ENCODE measurements around the gene PID1.
"Not testable (repeated sequence)": the region's sequence is repeated elsewhere in the genome, so short reads cannot be mapped to it uniquely, and the experiment has no call there.

The PID1 gene

GRCh38 chr2:229083606-229084340 lies 187.3 kb downstream of the PID1 start:
- Mint-ChIP-seq H3K4me3 (no peak overlapping the region), H3K4me1 (no peaks in the 10 kb centered on the region), H3K9me3 (no peaks in the 10 kb centered on the region), H3K27ac (no peak overlapping the region), H3K27me3 (no peaks in the 10 kb centered on the region), H3K36me3 (no peaks in the 10 kb centered on the region)
- no peak for ATAC-seq

- no peaks in the 10 kb centered on the region for H3K27me3 Mint-ChIP-seq
- ATAC-seq, result no peak
- H3K4me1 Mint-ChIP-seq, result no peaks in the 10 kb centered on the region
- H3K4me3 Mint-ChIP-seq, result no peak overlapping the region
- no peak overlapping the region for H3K27ac Mint-ChIP-seq
- H3K36me3 Mint-ChIP-seq, result no peaks in the 10 kb centered on the region
- no peaks in the 10 kb centered on the region for H3K9me3 Mint-ChIP-seq
Measured at GRCh38 chr2:229081411-229081810, 189.7 kb downstream of the PID1 start.

GRCh38 chr2:229080172-229080571 lies 190.9 kb downstream of the PID1 start:
- H3K27me3 Mint-ChIP-seq, result no peaks in the 10 kb centered on the region

DNA sequence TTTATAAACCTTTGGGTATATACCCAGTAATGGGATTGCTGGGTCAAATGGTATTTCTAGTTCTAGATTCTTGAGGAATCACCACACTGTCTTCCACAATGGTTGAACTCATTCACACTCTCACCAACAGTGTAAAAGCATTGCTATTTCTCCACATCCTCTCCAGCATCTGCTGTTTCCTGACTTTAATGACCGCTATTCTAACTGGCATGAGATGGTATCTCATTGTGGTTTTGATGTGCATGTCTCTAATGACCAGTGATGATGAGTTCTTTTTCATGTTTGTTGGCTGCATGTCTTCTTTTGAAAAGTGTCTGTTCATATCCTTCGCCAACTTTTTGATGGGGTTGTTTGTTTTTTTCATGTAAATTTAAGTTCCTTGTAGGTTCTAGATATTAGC lies 194.2 kb downstream of the PID1 start:
- H3K36me3 Mint-ChIP-seq, H3K27ac Mint-ChIP-seq, H3K27me3 Mint-ChIP-seq, H3K4me1 Mint-ChIP-seq, H3K4me3 Mint-ChIP-seq, ATAC-seq: not testable (repeated sequence)
- peaks cover 11% of the 10 kb centered on the region for H3K9me3 Mint-ChIP-seq

More at GRCh38 chr2:229080172-229080571, 190.9 kb downstream of the PID1 start:
- no peaks in the 10 kb centered on the region for H3K4me1 Mint-ChIP-seq
- no peak for ATAC-seq
- H3K27ac Mint-ChIP-seq, result no peak overlapping the region
- no peaks in the 10 kb centered on the region for H3K36me3 Mint-ChIP-seq
- H3K9me3 Mint-ChIP-seq, result peaks cover 8% of the 10 kb centered on the region
- H3K4me3 Mint-ChIP-seq, result no peak overlapping the region

- Mint-ChIP-seq H3K4me3 (no peak overlapping the region), H3K27me3 (no peaks in the 10 kb centered on the region), H3K4me1 (no peaks in the 10 kb centered on the region), H3K36me3 (no peaks in the 10 kb centered on the region), H3K27ac (no peak overlapping the region), H3K9me3 (peaks cover 11% of the 10 kb centered on the region)
- no peak for ATAC-seq
Measured at GRCh38 chr2:229073935-229074334, 197.2 kb downstream of the PID1 start.

- Mint-ChIP-seq H3K9me3 (peaks cover 11% of the 10 kb centered on the region), H3K27me3 (no peaks in the 10 kb centered on the region), H3K4me3 (no peak overlapping the region), H3K27ac (no peak overlapping the region), H3K4me1 (no peaks in the 10 kb centered on the region), H3K36me3 (no peaks in the 10 kb centered on the region)
- no peak for ATAC-seq
Measured at GRCh38 chr2:229071292-229071976, 199.7 kb downstream of the PID1 start.

GRCh38 chr2:229066121-229066715 lies 204.9 kb downstream of the PID1 start:
- no peaks in the 10 kb centered on the region for H3K36me3 Mint-ChIP-seq
- H3K27me3 Mint-ChIP-seq, result no peaks in the 10 kb centered on the region
- no peaks in the 10 kb centered on the region for H3K9me3 Mint-ChIP-seq
- no peak for ATAC-seq
- H3K4me3 Mint-ChIP-seq, result no peak overlapping the region
- H3K4me1 Mint-ChIP-seq, result no peaks in the 10 kb centered on the region
- H3K27ac Mint-ChIP-seq, result no peak overlapping the region

GRCh38 chr2:229064749-229065148 lies 206.3 kb downstream of the PID1 start:
- Mint-ChIP-seq H3K4me3 (no peak overlapping the region), H3K27ac (no peak overlapping the region), H3K27me3 (no peaks in the 10 kb centered on the region), H3K4me1 (no peaks in the 10 kb centered on the region), H3K9me3 (peaks cover 3% of the 10 kb centered on the region), H3K36me3 (no peaks in the 10 kb centered on the region)
- ATAC-seq, result no peak

GRCh38 chr2:229060147-229060546 lies 210.9 kb downstream of the PID1 start:
- ATAC-seq, result no peak
- H3K9me3 Mint-ChIP-seq, result peaks cover 3% of the 10 kb centered on the region
- H3K27me3 Mint-ChIP-seq, result no peaks in the 10 kb centered on the region
- no peaks in the 10 kb centered on the region for H3K4me1 Mint-ChIP-seq
- H3K4me3 Mint-ChIP-seq, result no peak overlapping the region
- H3K27ac Mint-ChIP-seq, result no peak overlapping the region
- H3K36me3 Mint-ChIP-seq, result no peaks in the 10 kb centered on the region

DNA sequence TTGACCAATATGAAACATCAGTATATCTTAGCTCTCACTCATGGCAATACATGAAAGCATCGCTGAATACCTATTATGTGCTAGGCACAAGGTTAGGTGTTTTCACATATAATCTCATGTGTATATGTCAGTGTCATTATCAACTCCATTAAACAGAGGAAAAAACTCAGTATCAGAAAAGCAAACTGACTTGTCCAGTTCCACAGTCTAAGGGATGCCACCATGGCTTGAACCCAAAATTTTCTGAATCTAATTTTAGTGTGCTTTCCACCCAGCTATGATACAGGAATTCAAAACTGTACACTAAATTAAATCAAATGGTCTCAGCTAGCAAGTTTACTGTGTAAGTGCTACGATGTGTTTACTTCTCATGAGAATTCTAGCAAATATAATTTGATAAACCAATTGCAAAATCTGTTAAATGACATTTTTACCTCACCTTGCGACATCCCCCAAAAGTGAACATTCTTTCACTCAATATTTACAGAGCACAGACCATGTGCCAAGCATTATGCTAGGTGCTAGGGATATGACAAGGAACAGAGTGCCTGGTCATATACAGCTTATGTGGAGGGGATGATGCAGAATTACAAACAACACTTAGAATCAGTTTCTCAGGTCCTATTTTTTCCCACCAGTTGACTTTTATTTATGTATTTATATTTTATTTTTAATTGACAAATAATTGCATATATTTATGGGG lies 211.6 kb downstream of the PID1 start:
- Mint-ChIP-seq H3K36me3 (no peaks in the 10 kb centered on the region), H3K27ac (no peak overlapping the region), H3K4me1 (no peaks in the 10 kb centered on the region), H3K9me3 (peaks cover 3% of the 10 kb centered on the region), H3K4me3 (no peak overlapping the region), H3K27me3 (no peaks in the 10 kb centered on the region)
- no peak for ATAC-seq

GRCh38 chr2:229057976-229058553 lies 213.0 kb downstream of the PID1 start:
- no peak for ATAC-seq
- no peaks in the 10 kb centered on the region for H3K36me3 Mint-ChIP-seq
- no peak overlapping the region for H3K27ac Mint-ChIP-seq
- no peaks in the 10 kb centered on the region for H3K27me3 Mint-ChIP-seq
- peaks cover 3% of the 10 kb centered on the region for H3K9me3 Mint-ChIP-seq
- H3K4me1 Mint-ChIP-seq, result no peaks in the 10 kb centered on the region
- no peak overlapping the region for H3K4me3 Mint-ChIP-seq

GRCh38 chr2:229054311-229054710 lies 216.8 kb downstream of the PID1 start:
- Mint-ChIP-seq H3K36me3 (no peaks in the 10 kb centered on the region), H3K4me1 (no peaks in the 10 kb centered on the region), H3K27me3 (no peaks in the 10 kb centered on the region), H3K9me3 (no peaks in the 10 kb centered on the region), H3K27ac (no peak overlapping the region), H3K4me3 (no peak overlapping the region)
- no peak for ATAC-seq

DNA sequence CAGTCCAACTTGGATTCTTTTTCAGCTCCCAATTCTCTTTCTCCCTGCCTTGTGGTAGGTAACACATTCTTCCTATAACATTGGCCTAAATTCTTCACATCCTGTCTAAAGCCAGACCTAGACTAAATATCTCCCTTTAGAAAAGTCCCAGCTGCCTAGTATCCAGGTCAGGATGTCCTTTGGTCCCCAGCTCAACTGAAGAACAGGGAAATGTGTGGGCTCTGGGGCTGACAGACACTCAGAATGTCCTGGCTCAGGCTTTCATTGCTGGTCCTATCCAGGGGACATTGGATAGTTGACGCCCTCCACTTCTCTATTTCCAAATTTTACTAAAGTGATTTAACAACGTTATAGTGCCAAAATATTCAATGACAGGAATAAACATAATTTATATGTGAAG lies 219.3 kb downstream of the PID1 start:
- Mint-ChIP-seq H3K27ac (no peak overlapping the region), H3K27me3 (no peaks in the 10 kb centered on the region), H3K4me3 (no peak overlapping the region), H3K4me1 (no peaks in the 10 kb centered on the region), H3K36me3 (no peaks in the 10 kb centered on the region), H3K9me3 (no peaks in the 10 kb centered on the region)
- ATAC-seq, result no peak

GRCh38 chr2:229050133-229050532 lies 221.0 kb downstream of the PID1 start:
- Mint-ChIP-seq H3K27me3 (no peaks in the 10 kb centered on the region), H3K9me3 (no peaks in the 10 kb centered on the region), H3K4me1 (no peaks in the 10 kb centered on the region), H3K36me3 (no peaks in the 10 kb centered on the region), H3K27ac (no peak overlapping the region), H3K4me3 (no peak overlapping the region)
- ATAC-seq, result no peak

DNA sequence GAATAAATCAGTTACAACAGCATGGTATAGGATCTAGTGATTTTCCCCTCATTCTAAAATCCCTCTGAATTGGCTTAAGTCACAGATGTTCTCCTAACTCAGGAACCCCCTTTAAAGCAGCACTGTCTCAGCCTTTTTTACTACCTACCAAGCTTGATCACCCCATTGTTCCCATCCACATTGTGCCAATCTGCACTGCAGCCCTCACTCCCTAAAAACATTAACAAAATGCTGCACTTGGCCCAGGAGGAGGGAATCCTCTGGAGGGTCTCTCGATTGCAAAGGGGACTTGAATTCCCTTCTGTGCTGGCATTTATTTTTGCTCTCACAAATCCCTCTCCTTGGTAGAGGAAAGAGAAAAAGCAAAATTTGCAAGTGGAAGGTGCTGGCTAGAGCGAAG lies 223.0 kb downstream of the PID1 start:
- H3K4me3 Mint-ChIP-seq, result no peak overlapping the region
- ATAC-seq, result no peak
- no peaks in the 10 kb centered on the region for H3K4me1 Mint-ChIP-seq
- H3K27me3 Mint-ChIP-seq, result no peaks in the 10 kb centered on the region
- no peaks in the 10 kb centered on the region for H3K9me3 Mint-ChIP-seq
- H3K27ac Mint-ChIP-seq, result no peak overlapping the region
- no peaks in the 10 kb centered on the region for H3K36me3 Mint-ChIP-seq
